ENCODE data around the gene C11orf68.

Gene C11orf68

DNA sequence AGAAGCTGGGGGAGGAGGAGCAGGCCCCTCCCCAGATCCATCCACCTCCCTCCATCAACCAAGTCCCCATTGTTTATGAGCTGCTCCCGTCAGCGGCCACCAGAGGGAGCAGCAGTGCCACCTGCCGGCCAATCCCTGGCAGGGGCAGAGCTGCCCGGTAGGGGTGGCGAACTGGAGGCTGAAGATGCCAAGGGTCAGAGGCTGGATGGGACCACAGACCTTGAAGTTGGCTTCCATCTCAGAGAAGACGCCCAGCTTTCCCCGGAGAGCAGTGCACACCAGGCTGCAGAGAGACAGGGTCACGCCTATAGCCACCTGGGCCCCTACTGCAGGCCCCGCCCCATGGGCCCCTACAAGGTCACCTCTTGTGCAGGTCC, 34.2 kb downstream of the C11orf68 start:
- TF ChIP-seq SIN3A (IDR thresholded peaks at IDR 0.05; ENCODE audit: borderline replicate concordance, insufficient read depth, low read length) (no peak), TAF1 (IDR thresholded peaks at IDR 0.05; ENCODE audit: borderline replicate concordance, insufficient read depth, low read length) (no peak), FOXP2 (optimal IDR thresholded peaks at IDR 0.05; ENCODE audit: borderline replicate concordance, extremely low read depth, extremely low read length, insufficient read depth) (no peak), POLR2AphosphoS5 (IDR thresholded peaks at IDR 0.05; ENCODE audit: low read depth, low read length) (no peak)
- TF ChIP-seq, protein P1, sequence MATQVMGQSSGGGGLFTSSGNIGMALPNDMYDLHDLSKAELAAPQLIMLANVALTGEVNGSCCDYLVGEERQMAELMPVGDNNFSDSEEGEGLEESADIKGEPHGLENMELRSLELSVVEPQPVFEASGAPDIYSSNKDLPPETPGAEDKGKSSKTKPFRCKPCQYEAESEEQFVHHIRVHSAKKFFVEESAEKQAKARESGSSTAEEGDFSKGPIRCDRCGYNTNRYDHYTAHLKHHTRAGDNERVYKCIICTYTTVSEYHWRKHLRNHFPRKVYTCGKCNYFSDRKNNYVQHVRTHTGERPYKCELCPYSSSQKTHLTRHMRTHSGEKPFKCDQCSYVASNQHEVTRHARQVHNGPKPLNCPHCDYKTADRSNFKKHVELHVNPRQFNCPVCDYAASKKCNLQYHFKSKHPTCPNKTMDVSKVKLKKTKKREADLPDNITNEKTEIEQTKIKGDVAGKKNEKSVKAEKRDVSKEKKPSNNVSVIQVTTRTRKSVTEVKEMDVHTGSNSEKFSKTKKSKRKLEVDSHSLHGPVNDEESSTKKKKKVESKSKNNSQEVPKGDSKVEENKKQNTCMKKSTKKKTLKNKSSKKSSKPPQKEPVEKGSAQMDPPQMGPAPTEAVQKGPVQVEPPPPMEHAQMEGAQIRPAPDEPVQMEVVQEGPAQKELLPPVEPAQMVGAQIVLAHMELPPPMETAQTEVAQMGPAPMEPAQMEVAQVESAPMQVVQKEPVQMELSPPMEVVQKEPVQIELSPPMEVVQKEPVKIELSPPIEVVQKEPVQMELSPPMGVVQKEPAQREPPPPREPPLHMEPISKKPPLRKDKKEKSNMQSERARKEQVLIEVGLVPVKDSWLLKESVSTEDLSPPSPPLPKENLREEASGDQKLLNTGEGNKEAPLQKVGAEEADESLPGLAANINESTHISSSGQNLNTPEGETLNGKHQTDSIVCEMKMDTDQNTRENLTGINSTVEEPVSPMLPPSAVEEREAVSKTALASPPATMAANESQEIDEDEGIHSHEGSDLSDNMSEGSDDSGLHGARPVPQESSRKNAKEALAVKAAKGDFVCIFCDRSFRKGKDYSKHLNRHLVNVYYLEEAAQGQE (IDR thresholded peaks at IDR 0.05; ENCODE audit: insufficient read depth in 1 of 2, low read depth in 2 of 2, low read length in 2 of 2), result no peak

DNA sequence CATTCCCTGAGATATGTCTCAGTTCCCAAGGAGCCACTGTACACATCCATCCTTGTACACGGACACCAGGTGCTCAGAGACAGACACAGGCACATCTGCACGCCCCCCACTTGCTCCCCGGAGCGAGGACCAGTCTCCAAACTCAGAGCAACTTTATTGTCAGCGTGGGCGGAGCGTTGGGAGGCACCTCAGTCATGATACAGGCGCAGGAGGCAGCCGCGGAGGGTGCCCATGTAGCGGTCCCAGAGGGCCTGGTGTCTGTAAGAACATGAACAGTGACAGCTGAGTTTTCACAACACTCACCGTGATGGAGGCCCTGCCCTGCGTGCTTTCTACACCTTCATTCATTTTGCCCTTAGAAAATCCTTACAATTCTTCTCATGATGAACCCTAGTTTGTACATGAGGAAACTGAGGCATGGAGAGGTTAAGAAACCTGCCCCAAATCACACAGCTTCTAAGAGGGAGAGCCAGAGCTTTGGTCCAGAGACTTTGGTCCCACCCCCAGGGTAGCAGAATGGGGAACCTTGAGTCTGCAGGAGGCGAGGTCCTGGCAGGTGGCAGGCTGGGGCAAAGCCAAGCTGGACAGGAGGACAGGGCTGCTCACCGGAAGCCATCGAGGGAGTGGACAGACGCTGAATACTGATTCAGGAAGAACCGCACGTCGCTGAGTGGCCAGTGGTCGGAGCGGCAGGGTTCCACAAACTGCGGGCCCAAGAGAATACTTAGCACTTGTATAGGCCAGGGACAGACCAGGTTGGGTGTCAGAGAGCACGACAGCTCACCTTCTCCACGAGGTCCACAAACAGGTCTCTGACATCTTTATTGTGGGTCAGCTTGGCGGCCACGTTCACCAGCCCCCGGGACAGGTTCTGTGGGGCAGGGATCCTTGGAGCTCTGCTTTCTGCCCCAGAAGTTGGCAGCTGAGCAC, 34.8 kb downstream of the C11orf68 start:
- TF ChIP-seq FOXP2 (optimal IDR thresholded peaks at IDR 0.05; ENCODE audit: borderline replicate concordance, extremely low read depth, extremely low read length, insufficient read depth) (no peak), TAF1 (IDR thresholded peaks at IDR 0.05; ENCODE audit: borderline replicate concordance, insufficient read depth, low read length) (no peak), POLR2AphosphoS5 (IDR thresholded peaks at IDR 0.05; ENCODE audit: low read depth, low read length) (no peak), SIN3A (IDR thresholded peaks at IDR 0.05; ENCODE audit: borderline replicate concordance, insufficient read depth, low read length) (no peak)
- TF ChIP-seq, protein P1 (IDR thresholded peaks at IDR 0.05; ENCODE audit: insufficient read depth in 1 of 2, low read depth in 2 of 2, low read length in 2 of 2), result no peak

DNA sequence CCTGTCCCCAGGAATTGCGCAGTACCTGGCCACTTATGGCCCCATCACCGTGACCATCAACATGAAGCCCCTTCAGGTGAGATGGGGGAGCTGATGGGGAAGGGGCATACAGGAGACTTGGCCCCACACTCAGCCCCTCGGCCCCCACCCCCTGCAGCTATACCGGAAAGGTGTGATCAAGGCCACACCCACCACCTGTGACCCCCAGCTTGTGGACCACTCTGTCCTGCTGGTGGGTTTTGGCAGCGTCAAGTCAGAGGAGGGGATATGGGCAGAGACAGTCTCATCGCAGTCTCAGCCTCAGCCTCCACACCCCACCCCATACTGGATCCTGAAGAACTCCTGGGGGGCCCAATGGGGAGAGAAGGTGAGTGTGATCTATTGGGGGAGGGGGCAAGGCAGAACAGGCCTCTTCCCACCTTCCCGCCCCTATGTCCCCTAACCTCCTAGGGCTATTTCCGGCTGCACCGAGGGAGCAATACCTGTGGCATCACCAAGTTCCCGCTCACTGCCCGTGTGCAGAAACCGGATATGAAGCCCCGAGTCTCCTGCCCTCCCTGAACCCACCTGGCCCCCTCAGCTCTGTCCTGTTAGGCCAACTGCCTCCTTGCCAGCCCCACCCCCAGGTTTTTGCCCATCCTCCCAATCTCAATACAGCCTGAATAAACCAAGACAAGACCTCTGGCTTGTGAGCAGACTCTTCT, 35.7 kb downstream of the C11orf68 start:
- TF ChIP-seq, protein P1 (IDR thresholded peaks at IDR 0.05; ENCODE audit: insufficient read depth in 1 of 2, low read depth in 2 of 2, low read length in 2 of 2), result no peak
- TF ChIP-seq SIN3A (IDR thresholded peaks at IDR 0.05; ENCODE audit: borderline replicate concordance, insufficient read depth, low read length) (no peak), TAF1 (IDR thresholded peaks at IDR 0.05; ENCODE audit: borderline replicate concordance, insufficient read depth, low read length) (no peak), FOXP2 (optimal IDR thresholded peaks at IDR 0.05; ENCODE audit: borderline replicate concordance, extremely low read depth, extremely low read length, insufficient read depth) (no peak), POLR2AphosphoS5 (IDR thresholded peaks at IDR 0.05; ENCODE audit: low read depth, low read length) (no peak)

DNA sequence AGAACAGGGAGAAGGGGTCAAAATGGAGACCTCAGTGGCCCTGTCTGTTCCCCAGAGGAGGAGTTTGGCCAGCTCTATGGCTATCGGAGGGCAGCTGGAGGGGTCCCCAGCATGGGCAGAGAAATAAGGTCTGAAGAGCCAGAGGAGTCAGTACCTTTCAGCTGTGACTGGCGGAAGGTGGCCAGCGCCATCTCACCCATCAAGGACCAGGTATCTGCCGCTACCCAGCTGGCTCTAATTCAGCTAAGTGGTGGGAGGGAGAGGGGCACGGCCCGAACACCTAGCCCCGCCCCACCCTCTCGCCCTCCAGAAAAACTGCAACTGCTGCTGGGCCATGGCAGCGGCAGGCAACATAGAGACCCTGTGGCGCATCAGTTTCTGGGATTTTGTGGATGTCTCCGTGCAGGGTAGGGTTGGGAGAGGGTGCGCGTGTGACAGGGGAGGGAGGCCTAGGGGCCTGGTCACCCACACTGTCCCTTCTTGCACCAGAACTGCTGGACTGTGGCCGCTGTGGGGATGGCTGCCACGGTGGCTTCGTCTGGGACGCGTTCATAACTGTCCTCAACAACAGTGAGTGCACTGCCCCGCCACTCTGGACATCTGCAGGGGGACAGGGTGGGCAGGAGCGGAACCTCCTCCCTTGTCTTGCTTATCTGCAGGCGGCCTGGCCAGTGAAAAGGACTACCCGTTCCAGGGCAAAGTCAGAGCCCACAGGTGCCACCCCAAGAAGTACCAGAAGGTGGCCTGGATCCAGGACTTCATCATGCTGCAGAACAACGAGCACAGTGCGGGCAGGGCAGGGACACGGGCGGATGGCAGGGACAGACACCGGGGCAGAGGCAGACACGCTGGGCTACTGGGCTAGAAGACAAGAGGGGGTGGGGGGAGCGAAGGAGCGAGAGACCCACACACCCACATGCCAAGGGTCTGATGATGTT, 36.5 kb downstream of the C11orf68 start:
- no peak for TF ChIP-seq TAF1 (IDR thresholded peaks at IDR 0.05; ENCODE audit: borderline replicate concordance, insufficient read depth, low read length)
- TF ChIP-seq POLR2AphosphoS5 (IDR thresholded peaks at IDR 0.05; ENCODE audit: low read depth, low read length), result no peak; the same call in 1 of the 2 replicates
- no peak for TF ChIP-seq FOXP2 (optimal IDR thresholded peaks at IDR 0.05; ENCODE audit: borderline replicate concordance, extremely low read depth, extremely low read length, insufficient read depth)
- TF ChIP-seq, protein P1 (IDR thresholded peaks at IDR 0.05; ENCODE audit: insufficient read depth in 1 of 2, low read depth in 2 of 2, low read length in 2 of 2), result no peak
- TF ChIP-seq SIN3A (IDR thresholded peaks at IDR 0.05; ENCODE audit: borderline replicate concordance, insufficient read depth, low read length), result no peak

Data from PFSK-1 (cell line).